ENCODE results near the gene SHISA8. TPM values are rescaled to one million over a fixed set of nuclear protein-coding genes. Genes with fewer than 3 reads are reported as not detected.
"Not testable (repeated sequence)": the region's sequence is repeated elsewhere in the genome, so short reads cannot be mapped to it uniquely, and the experiment has no call there.

Gene SHISA8
- total and polyA plus RNA-seq, 12 donors = 0.16 to 4.6 (median 1.4) TPM

DNA sequence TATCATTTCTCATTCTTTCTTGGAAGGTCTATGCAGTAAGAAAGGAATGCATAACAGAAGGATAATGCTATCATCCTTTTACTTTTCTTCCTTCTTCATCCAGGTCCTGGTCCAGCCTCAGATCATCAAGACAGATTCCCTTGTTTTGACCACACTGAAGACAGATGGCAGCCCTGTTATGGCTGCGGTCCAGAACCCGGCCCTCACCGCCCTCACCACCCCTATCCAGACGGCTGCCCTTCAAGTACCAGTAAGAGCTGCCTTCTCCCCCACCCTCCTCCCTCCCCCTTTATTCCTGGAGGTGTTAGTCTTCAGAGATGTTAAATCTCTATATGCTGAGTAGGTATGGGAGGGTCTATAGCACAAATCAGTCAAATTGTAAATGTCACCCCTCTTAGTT, 44.1 kb downstream of the SHISA8 start:
- 56 to 70% methylated on average over 4 of the region's 4 CpGs for WGBS, 2 donors
- Histone ChIP-seq H3K27ac (no peak overlapping the region), H3K9me3 (no peaks in the 10 kb centered on the region), H3K4me1 (peaks cover 0 to 13% (median 0%) of the 10 kb centered on the region in 9 donors), H3K36me3 (peaks cover 0 to 97% (median 69%) of the 10 kb centered on the region in 9 donors), H3K27me3 (no peaks in the 10 kb centered on the region), H3K4me3 (no peak overlapping the region)
- DNase-seq = no peak
- TF ChIP-seq, protein P1, sequence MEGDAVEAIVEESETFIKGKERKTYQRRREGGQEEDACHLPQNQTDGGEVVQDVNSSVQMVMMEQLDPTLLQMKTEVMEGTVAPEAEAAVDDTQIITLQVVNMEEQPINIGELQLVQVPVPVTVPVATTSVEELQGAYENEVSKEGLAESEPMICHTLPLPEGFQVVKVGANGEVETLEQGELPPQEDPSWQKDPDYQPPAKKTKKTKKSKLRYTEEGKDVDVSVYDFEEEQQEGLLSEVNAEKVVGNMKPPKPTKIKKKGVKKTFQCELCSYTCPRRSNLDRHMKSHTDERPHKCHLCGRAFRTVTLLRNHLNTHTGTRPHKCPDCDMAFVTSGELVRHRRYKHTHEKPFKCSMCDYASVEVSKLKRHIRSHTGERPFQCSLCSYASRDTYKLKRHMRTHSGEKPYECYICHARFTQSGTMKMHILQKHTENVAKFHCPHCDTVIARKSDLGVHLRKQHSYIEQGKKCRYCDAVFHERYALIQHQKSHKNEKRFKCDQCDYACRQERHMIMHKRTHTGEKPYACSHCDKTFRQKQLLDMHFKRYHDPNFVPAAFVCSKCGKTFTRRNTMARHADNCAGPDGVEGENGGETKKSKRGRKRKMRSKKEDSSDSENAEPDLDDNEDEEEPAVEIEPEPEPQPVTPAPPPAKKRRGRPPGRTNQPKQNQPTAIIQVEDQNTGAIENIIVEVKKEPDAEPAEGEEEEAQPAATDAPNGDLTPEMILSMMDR (IDR thresholded peaks at IDR 0.05) = no peak
- no peak for ATAC-seq
- intact Hi-C loops (cut with DNase I) = no loop called here

DNA sequence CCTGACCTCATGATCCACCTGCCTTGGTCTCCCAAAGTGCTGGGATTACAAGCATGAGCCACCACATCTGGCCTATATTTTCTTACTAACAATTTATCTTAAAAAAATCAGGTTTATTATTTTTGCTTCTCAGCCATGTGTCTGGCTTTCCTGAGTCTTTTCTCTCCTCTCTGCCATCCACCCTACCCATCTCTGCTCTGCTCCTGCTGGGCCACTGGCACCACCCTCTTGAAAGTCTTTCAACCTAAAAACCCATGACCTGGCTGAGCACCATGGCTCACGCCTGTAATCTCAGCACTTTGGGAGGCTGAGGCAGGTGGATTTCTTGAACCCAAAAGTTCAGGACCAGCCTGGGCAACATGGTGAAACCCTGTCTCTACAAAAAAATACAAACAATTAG, 44.8 kb downstream of the SHISA8 start:
- intact Hi-C loops (cut with DNase I); DNase-seq; H3K9me3 ChIP-seq; H3K4me3 ChIP-seq; ATAC-seq; H3K27me3 ChIP-seq; H3K27ac ChIP-seq: not testable (repeated sequence)
- Histone ChIP-seq H3K4me1 (peaks cover 0 to 13% (median 0%) of the 10 kb centered on the region in 9 donors), H3K36me3 (peaks cover 0 to 90% (median 62%) of the 10 kb centered on the region in 9 donors)
- WGBS, 2 donors = 72 to 76% methylated on average over 1 of the region's 1 CpG

- no peak overlapping the region for H3K27ac ChIP-seq
- no peaks in the 10 kb centered on the region for H3K27me3 ChIP-seq
- WGBS, 2 donors = 96 to 98% methylated on average over 10 of the region's 10 CpGs
- peaks cover 0 to 17% (median 2%) of the 10 kb centered on the region in 9 donors for H3K4me1 ChIP-seq
- intact Hi-C loops (cut with DNase I) = loop anchor here in 1 of 10 donors (2.0 kb wide), 1 partner anchor 66 kb away; no protein-coding TSS in a partner anchor
- no peak for ATAC-seq
- DNase-seq = no peak
- H3K4me3 ChIP-seq = no peak overlapping the region
- H3K36me3 ChIP-seq = peaks cover 0 to 74% (median 58%) of the 10 kb centered on the region in 9 donors
- H3K9me3 ChIP-seq = no peaks in the 10 kb centered on the region
- TF ChIP-seq, protein P1 (IDR thresholded peaks at IDR 0.05) = no peak
Observed at GRCh38 chr22:41868556-41868955, 46.3 kb downstream of the SHISA8 start.

- Histone ChIP-seq H3K4me3 (no peak overlapping the region), H3K9me3 (no peaks in the 10 kb centered on the region), H3K27me3 (no peaks in the 10 kb centered on the region), H3K4me1 (peaks cover 3 to 42% (median 23%) of the 10 kb centered on the region in 9 donors), H3K27ac (peak overlapping the region in 3 of 10 donors; percentile 30 to 64 (median 38)), H3K36me3 (peaks cover 0 to 24% (median 19%) of the 10 kb centered on the region in 9 donors)
- intact Hi-C loops (cut with DNase I) = no loop called here
- no peak for ATAC-seq
- DNase-seq = no peak
- WGBS, 2 donors = 84 to 97% methylated on average over 2 of the region's 2 CpGs
- TF ChIP-seq, protein P1 (IDR thresholded peaks at IDR 0.05) = no peak
Observed at GRCh38 chr22:41863472-41863871, 51.4 kb downstream of the SHISA8 start.

DNA sequence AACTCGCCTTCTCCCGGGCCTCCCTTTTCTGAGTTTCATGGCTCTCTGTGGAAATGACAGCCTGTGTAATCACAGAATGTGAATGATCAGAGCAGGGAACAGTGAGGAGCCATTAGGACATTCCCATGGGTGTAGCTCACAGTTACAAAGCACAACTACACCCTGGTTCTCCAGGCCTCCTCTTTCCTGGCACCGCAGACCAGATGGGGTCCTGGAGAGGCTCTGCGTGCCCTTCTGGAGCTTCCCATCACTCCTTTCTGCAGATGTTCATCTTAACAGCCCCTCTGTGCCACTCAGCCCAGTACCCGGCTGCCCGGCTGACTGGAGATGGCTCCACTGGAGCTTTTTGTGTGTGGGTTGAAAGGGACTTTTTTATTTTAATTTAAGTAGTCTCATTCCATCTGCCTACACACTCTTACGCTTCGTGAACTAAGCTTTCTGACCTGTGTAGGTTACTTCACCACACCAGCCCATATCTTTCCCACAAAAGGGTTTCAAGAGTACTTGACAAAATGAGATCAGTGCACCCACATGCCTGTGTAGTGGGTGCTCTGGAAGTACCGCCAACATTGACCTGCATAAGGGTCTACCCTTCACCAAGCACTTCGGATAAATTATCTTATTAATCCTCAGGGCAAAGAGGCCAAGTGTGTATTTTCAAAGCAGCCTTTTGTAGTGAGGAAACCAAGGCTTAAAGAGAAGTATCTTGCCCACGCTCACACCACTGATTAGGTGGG, 52.2 kb downstream of the SHISA8 start:
- Histone ChIP-seq H3K36me3 (peaks cover 0 to 16% (median 11%) of the 10 kb centered on the region in 9 donors), H3K4me1 (peaks cover 4 to 47% (median 23%) of the 10 kb centered on the region in 9 donors), H3K27me3 (no peaks in the 10 kb centered on the region), H3K4me3 (no peak overlapping the region), H3K27ac (peak overlapping the region in 6 of 10 donors; percentile 30 to 78 (median 58)), H3K9me3 (no peaks in the 10 kb centered on the region)
- TF ChIP-seq, protein P1 (IDR thresholded peaks at IDR 0.05) = no peak
- WGBS, 2 donors = 60 to 66% methylated on average over 11 of the region's 11 CpGs
- peak in 5 of 8 donors; percentile 21 to 57 (median 48) for ATAC-seq
- DNase-seq = no peak
- intact Hi-C loops (cut with DNase I) = no loop called here

Data from heart right ventricle (tissue), 16 donors.